HG03196 (cell line): ENCODE results near the gene CNGA3.

Source experiments
- ATAC-seq: cut with Tn5 transposase; IDR thresholded peaks from one replicate; pipeline ENCODE4 v1.9.1; 2021; ENCODE audit not compliant: unreplicated experiment

CNGA3 gene

DNA sequence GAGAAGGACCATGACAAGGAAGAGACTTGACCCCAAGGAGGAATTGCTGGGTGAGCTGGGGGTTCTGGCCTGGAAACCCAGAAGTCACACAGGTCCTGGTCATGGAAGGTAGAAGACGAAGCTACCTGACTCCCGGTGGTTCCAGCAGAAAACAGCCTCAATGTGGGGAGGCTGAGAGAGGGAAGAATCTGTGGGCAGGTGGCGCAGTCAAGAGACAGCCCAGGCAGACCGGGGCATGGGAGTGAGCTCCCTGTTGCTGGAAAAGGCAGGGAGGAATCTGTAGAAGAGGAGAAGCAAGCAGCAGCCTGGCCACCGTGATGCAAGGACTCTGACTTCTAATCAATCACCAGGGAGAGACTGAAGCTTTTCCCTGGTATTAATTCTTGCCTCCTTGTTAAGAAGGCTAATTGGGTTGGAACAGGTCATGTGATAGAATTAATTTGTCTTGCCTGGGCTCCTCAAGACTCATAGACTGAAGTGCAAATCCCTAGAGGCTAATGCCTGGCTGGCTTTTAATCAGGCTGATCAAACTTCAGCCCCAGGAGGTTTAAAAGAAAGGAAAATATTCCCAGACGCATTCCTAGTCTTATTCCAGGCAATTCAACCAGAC is 30.1 kb downstream of the CNGA3 start:
- no peak for ATAC-seq

DNA sequence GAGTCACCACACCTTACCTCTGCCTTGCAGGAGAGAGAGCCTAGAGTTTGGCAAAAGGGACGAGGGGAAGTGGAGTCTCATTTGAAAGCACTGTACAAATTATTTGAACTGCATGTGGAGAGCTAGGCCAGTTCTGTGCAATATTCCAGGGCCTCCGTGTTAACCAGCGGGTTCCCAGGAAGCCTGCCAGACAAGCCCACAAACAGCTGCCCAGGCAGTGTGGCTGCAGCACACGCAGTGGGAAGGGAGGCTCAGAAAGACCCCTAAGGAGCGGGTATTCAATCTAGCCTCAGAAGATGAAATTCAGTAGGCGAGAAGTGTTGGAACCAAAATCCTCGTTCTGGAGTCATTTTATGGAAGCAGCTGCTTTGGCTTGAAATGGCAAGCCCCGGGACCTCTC is 30.7 kb downstream of the CNGA3 start:
- ATAC-seq = no peak

DNA sequence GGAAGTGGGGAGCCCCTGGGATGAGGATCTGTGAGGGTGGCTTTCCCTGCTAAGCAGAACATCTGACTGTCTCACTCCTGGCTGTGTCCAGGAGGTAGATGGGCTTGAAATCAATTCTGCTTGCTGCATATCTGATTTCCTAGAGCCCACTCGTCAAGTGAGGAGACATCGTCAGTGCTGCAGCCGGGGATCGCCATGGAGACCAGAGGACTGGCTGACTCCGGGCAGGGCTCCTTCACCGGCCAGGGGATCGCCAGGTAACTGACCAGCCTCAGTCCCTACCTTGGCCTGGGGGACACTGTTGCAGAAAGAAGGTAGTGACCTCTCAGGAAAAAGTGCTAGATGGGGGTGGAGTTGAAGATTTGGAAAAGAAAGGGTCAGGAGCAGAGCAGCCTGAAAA is 31.3 kb downstream of the CNGA3 start:
- no peak for ATAC-seq

GRCh38 chr2:98378196-98378595 is 31.9 kb downstream of the CNGA3 start:
- ATAC-seq = no peak

- ATAC-seq = no peak
Measured at GRCh38 chr2:98378901-98379300, 32.6 kb downstream of the CNGA3 start.

GRCh38 chr2:98379311-98380202 is 33.3 kb downstream of the CNGA3 start:
- no peak for ATAC-seq

- no peak for ATAC-seq
Measured at GRCh38 chr2:98380203-98380535, 33.9 kb downstream of the CNGA3 start.

DNA sequence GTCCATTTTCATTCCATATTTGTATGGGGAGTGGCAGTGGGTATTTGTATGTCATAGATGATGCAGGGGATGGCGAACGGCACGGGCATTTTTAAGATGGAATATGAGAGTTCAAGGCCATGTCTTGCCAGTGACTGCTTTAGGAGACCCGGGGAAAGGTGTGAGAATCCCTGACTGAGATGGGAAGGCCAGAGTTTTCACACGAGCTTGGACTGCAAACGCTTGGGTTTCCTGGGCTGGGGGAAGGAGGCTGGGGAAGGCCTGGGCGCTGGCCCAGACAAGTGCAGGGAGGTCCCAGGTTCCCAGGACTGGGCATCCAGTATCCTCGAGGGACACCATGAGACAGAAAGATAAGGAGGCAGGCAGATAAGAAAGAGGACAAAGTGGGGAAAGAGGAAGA is 35.2 kb downstream of the CNGA3 start:
- no peak for ATAC-seq

DNA sequence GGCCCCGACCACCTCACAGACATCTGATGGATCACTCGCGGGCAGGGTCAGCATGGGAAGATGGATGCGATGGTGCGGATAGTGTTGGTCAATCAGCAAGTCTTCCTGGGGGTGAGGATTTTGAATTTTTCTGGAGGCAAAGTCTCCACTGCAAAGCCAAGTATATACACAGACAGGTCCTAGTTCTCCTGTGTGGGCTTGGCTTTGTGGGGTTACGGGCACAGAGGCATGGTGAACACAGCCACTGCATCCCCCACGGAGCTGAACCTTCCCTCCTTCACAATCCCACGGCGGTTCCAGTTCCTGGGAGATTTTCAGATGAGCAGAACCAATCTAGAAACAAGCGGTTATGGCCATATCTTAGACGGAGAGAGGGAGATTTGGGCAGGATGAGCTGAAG is 35.8 kb downstream of the CNGA3 start:
- ATAC-seq = no peak

DNA sequence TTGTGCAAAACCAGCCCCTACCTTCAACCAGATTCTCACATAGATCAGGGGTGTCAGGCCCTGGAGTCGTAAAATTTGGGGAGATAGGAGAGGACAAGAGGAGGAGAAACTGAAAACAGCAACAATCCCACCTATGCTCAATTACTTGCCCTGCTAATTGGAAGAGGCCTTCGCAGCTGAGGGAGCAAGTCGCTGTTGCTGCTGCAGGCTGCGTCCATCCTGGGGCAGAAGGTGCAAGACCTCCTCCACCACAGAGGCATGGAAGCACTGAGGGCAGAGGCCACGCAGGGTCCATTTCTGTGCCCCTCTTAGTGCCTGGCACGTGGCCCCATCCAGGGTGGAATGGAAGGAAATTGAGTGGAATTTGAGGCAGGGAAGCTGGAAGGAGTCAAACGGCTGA is 36.5 kb downstream of the CNGA3 start:
- no peak for ATAC-seq

- no peak for ATAC-seq
Measured at GRCh38 chr2:98383166-98383565, 36.9 kb downstream of the CNGA3 start.

GRCh38 chr2:98385050-98385699 is 38.9 kb downstream of the CNGA3 start:
- ATAC-seq = peak; percentile 63

DNA sequence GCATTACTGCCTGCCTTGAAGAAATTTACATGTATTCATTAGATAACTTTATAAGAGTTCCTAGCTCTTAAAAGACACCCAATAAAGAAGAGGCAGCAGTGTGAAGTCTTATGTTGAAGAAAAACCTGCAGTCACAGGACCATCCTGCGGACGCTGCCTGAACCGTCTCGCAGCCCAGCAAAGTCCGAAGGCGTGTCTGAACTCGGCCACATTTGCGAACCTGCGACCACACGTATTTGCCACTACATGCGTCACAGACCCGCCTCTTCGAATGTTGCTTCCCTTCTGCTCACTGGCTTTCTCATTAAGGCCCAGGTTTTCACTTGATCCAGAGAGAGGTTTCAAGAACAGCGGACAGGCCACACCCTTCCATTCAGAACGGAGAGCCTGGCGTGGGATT is 41.2 kb downstream of the CNGA3 start:
- ATAC-seq = no peak

DNA sequence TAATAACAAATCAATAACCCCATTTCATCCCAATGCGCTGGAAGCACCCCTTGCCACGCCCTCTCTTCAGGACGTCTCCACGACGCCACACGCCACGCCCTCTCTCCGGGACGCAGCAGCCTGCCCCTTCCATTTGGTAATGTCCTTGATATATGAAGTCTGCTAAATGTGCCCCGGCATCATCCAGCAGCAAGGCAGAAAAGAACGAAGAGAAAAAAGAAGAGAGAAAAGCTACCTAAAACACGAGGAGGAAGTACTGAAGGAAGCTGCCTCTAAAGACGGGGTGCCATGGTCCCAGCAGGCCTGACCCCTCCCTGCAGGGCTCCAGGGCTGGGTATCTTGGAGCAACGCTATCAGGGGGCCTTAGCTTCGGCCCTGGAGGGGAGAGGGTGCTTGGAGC is 41.8 kb downstream of the CNGA3 start:
- no peak for ATAC-seq

GRCh38 chr2:98388601-98389250 is 42.5 kb downstream of the CNGA3 start:
- ATAC-seq = no peak

DNA sequence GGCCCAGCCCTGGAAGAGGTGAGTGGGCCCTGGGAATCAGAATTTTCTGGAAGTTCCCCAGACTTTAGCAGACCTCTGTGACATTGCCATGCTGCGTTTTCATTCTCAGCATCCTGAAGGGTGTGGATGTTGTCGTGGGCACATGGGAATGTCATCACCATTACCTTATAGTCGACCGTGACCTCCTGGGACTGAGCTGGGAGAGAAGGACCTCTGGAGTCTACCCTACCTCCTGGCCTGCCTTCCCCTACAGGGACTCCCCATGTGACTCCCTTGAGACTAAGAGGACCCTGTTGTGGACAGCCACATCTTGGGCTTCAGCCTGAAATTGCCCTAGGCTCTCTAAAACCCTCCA is 43.0 kb downstream of the CNGA3 start:
- ATAC-seq = no peak

DNA sequence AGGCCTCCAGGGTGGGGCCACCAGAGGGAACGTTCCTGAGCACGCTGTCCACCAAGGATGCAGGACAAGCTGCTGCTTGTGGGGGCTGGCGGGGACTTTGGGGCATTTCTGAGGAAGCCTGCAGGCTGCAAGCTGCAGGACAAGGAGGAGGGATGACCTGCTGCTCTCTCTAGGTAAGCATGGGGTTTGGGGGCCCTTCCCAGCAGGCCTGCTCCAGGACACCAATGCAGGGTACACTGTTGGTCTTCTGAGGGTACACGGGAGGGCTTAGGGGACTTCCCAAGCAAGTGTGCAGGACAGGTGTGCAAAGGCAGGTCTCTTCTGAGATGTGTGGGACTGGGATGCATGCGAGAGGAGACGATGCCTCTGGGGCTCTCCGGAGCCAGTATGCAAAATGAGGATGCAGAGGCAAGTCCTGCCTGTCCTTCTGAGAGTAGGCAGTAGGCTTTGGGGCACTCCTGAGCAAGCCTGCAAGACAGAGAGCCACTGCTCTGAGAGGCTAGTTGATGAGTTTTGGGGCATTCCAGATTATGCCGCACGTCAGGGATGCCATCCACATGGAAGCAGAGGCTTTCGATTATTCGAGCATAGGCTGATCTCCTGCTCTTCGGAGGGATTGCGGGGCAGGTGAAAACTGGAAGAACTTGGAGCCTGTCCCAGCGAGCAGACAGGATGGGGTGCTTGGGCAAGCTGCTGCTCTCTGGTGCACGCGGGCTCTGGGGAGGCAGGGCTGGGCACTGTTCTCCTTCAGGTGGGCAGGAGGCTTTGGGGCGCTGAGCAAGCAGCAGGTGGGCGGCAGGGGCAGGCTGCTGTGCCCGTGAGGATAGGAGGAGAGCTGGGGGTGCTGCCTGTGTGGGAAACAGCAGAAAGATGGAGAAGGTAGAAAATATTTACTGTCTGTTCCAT is 44.6 kb downstream of the CNGA3 start:
- no peak for ATAC-seq

DNA sequence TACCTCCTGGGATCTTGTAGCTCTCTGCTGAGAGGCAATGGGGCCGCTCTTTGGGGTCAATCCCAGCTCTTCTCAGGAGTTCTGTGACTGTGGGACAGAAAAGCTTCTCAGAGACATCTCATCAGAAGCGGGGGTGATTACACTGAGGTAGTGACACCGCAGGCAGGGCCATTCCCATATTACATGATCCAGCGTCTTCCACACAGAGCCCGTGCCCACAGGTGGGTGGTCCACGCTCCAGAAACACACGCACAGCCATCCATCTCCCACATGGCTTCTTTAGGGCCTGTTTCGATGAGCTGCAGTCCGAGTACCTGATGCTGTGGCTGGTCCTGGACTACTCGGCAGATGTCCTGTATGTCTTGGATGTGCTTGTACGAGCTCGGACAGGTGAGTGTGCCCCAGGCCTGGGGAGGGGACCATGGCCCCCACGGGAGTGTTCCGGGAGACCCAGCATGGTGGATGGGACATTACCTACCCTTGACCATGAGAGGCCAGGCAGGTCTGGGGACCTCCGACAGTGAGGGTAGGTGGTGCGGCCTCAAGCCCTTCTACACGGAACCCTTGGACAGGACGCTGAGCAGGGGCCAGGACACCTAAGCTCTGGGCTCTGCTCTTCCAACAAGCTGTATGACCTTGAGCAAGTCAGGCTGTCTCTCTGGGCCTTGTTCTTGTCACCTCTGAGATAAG is 45.5 kb downstream of the CNGA3 start:
- no peak for ATAC-seq

DNA sequence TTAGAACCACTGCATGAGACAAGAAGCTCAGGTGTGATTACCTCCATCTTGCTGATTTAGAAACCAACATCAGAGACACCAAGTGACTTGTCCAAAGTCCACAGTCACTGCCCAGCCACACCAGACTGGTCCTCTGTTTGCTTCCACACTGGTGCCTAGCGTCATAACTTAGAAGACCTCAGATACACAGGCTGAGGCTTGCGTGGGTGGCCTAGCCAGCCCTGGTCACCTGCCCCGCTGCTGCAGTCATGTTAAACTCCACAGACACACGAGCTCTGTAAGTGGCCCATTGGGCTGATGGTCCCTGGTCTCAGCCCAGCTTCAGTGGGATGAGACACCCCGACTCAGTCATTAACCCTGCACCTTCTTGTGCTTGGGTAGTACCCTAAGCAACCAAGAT is 47.1 kb downstream of the CNGA3 start:
- ATAC-seq = no peak

- ATAC-seq = no peak
Measured at GRCh38 chr2:98394595-98395153, 48.4 kb downstream of the CNGA3 start.
